A673 (cell line): Measurements from ENCODE around the gene ZNF717.

Source experiments
- CTCF ChIP-seq: fragments of 300-800, 200-600 bp; sonication (generic); conservative IDR thresholded peaks from 2 replicates; pipeline ENCODE4 v1.5.1; 2017; ENCODE audit warnings: low read depth, mild to moderate bottlenecking, antibody characterized with exemption, low read length, moderate library complexity, mixed read lengths
- EZH2 ChIP-seq: fragments of 200-600 bp; sonication (generic); IDR thresholded peaks from 2 replicates; pipeline ENCODE4 v1.6.1; 2017; ENCODE audit warnings: borderline replicate concordance, low read depth, mild to moderate bottlenecking, mixed read lengths, antibody characterized with exemption, low read length; ENCODE audit not compliant: poor library complexity, severe bottlenecking

- TF ChIP-seq CTCF, result no peak
- no peak for TF ChIP-seq EZH2
Observed at GRCh38 chr3:75727985-75728384, 57.4 kb downstream of the ZNF717 start.
